ENCODE results near the gene SKOR1. TPM values are rescaled to one million over a fixed set of nuclear protein-coding genes. Genes with fewer than 3 reads are reported as not detected.

SKOR1 gene
- total RNA-seq, 1 experiment from 2014 or later: 0.81 TPM

DNA sequence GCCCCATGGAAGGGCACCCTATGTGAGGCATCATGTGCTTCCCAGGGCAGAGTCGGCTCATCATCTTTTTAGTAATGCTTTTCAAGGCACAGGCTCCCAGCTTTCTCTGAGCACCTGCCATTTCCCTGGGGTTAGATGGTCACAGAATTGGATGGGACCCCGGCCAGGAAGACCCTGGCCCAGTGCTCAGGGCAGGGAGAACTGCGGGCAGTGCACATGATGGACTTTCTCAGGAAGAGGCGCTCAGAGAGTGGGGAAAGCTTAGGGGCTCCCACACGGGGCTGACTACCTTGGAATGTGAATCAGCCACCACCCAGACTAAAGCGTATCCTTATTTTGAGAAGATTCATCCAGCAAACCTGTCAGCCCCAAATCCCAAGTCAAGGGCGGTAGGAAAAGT lies 16.5 kb upstream of the SKOR1 start (continued):
- TF ChIP-seq CTCF (IDR thresholded peaks at IDR 0.05 in 2 of 3, conservative IDR thresholded peaks at IDR 0.05 in 1 of 3; ENCODE audit: borderline replicate concordance in 1 of 3, insufficient read depth in 1 of 3, low read depth in 2 of 3, low read length in 2 of 3) (no peak), EGR1 (IDR thresholded peaks at IDR 0.05; ENCODE audit: low read depth) (no peak), TCF7L2 (IDR thresholded peaks at IDR 0.05; ENCODE audit: borderline replicate concordance, extremely low read depth, insufficient read depth, insufficient read length) (no peak), CBX3 (IDR thresholded peaks at IDR 0.05; ENCODE audit: low read depth) (no peak), EZH2 (IDR thresholded peaks at IDR 0.05) (no peak), YY1 (IDR thresholded peaks at IDR 0.05; ENCODE audit: extremely low read depth, insufficient replicate concordance, low read depth, low read length) (no peak), ZFX (IDR thresholded peaks at IDR 0.05) (no peak), SIN3A (IDR thresholded peaks at IDR 0.05; ENCODE audit: low read depth) (no peak), ZNF274 (IDR thresholded peaks at IDR 0.05; ENCODE audit: low read depth, low read length) (no peak), POLR2AphosphoS5 (IDR thresholded peaks at IDR 0.05; ENCODE audit: low read depth, low read length) (no peak)
- TF ChIP-seq, protein P1, sequence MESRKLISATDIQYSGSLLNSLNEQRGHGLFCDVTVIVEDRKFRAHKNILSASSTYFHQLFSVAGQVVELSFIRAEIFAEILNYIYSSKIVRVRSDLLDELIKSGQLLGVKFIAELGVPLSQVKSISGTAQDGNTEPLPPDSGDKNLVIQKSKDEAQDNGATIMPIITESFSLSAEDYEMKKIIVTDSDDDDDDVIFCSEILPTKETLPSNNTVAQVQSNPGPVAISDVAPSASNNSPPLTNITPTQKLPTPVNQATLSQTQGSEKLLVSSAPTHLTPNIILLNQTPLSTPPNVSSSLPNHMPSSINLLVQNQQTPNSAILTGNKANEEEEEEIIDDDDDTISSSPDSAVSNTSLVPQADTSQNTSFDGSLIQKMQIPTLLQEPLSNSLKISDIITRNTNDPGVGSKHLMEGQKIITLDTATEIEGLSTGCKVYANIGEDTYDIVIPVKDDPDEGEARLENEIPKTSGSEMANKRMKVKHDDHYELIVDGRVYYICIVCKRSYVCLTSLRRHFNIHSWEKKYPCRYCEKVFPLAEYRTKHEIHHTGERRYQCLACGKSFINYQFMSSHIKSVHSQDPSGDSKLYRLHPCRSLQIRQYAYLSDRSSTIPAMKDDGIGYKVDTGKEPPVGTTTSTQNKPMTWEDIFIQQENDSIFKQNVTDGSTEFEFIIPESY (IDR thresholded peaks at IDR 0.05; ENCODE audit: extremely low read depth, insufficient replicate concordance, low read length): no peak
- TF ChIP-seq, protein P2, sequence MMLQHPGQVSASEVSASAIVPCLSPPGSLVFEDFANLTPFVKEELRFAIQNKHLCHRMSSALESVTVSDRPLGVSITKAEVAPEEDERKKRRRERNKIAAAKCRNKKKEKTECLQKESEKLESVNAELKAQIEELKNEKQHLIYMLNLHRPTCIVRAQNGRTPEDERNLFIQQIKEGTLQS (IDR thresholded peaks at IDR 0.05): no peak

Data from HCT116 (cell line).